H9 (cell line): ENCODE data around the gene ENDOU. TPM values are rescaled to one million over a fixed set of nuclear protein-coding genes. Genes with fewer than 3 reads are reported as not detected.

Experiments used
- DNase-seq: peaks from one replicate; pipeline ENCODE4 v3.0.0-alpha.2; 2017
- H2AFZ ChIP-seq: one replicate; pipeline ENCODE4 v1.6.1; 2013; ENCODE audit warnings: mild to moderate bottlenecking, low read length, control low read depth, moderate library complexity
- H2AK5ac ChIP-seq: 2 replicates; pipeline ENCODE4 v1.6.1; 2013; ENCODE audit warnings: low read length, control low read depth, mixed read lengths; ENCODE audit not compliant: insufficient read length
- H2BK120ac ChIP-seq: one replicate; pipeline ENCODE4 v1.6.1; 2013; ENCODE audit warnings: low read depth, mild to moderate bottlenecking, low read length, control low read depth, inconsistent platforms; ENCODE audit not compliant: poor library complexity, severe bottlenecking
- H2BK12ac ChIP-seq: 2 replicates; pipeline ENCODE4 v1.6.1; 2013; ENCODE audit warnings: low read length, control low read depth, mixed read lengths, low read depth; ENCODE audit not compliant: insufficient read length
- H2BK15ac ChIP-seq: 2 replicates; pipeline ENCODE4 v1.6.1; 2013; ENCODE audit warnings: low read depth, low read length, control low read depth
- H2BK20ac ChIP-seq: one replicate; pipeline ENCODE4 v1.6.1; 2013; ENCODE audit warnings: low read depth, mild to moderate bottlenecking, low read length, control low read depth, inconsistent platforms; ENCODE audit not compliant: poor library complexity, severe bottlenecking
- H2BK5ac ChIP-seq: 2 replicates; pipeline ENCODE4 v1.6.1; 2013; ENCODE audit warnings: low read length, control low read depth, mixed read lengths; ENCODE audit not compliant: insufficient read length
- H3K14ac ChIP-seq: 2 replicates; pipeline ENCODE4 v1.6.1; 2013; ENCODE audit warnings: low read length, control low read depth; ENCODE audit not compliant: insufficient read depth
- H3K18ac ChIP-seq: 2 replicates; pipeline ENCODE4 v1.6.1; 2013; ENCODE audit warnings: low read depth, mild to moderate bottlenecking, mixed read lengths, low read length, control low read depth; ENCODE audit not compliant: insufficient read length
- H3K23ac ChIP-seq: 2 replicates; pipeline ENCODE4 v1.6.1; 2013; ENCODE audit warnings: low read length, control low read depth, mixed read lengths, low read depth; ENCODE audit not compliant: insufficient read length
- H3K23me2 ChIP-seq: 2 replicates; pipeline ENCODE4 v1.6.1; 2013; ENCODE audit warnings: low read depth, mild to moderate bottlenecking, mixed read lengths, low read length, control low read depth; ENCODE audit not compliant: insufficient read length, poor library complexity, severe bottlenecking
- H3K27ac ChIP-seq: 2 replicates; pipeline ENCODE4 v1.5.1; 2013; ENCODE audit warnings: low read length, control low read depth, mixed read lengths, low read depth; ENCODE audit not compliant: insufficient read length
- H3K27me3 ChIP-seq: 2 replicates; pipeline ENCODE4 v1.6.1; 2013; ENCODE audit warnings: low read length, control low read depth, inconsistent platforms; ENCODE audit not compliant: insufficient read depth
- H3K4ac ChIP-seq: 2 replicates; pipeline ENCODE4 v1.6.1; 2013; ENCODE audit warnings: low read depth, mild to moderate bottlenecking, control low read depth, inconsistent platforms, low read length, moderate library complexity
- H3K4me1 ChIP-seq: 2 replicates; pipeline ENCODE4 v1.6.1; 2013; ENCODE audit warnings: low read length, control low read depth, inconsistent platforms; ENCODE audit not compliant: insufficient read depth
- H3K4me2 ChIP-seq: 2 replicates; pipeline ENCODE4 v1.6.1; 2013; ENCODE audit warnings: low read length, control low read depth, mixed read lengths; ENCODE audit not compliant: insufficient read length, insufficient read depth
- H3K56ac ChIP-seq: 2 replicates; pipeline ENCODE4 v1.6.1; 2013; ENCODE audit warnings: low read depth, mild to moderate bottlenecking, mixed read lengths, low read length, control low read depth; ENCODE audit not compliant: insufficient read length
- H3K79me1 ChIP-seq: 2 replicates; pipeline ENCODE4 v1.6.1; 2013; ENCODE audit warnings: low read depth, mild to moderate bottlenecking, moderate library complexity, low read length, control low read depth, inconsistent platforms; ENCODE audit not compliant: insufficient read depth, poor library complexity, severe bottlenecking
- H3K79me2 ChIP-seq: 2 replicates; pipeline ENCODE4 v1.6.1; 2013; ENCODE audit warnings: low read length, control low read depth, inconsistent platforms; ENCODE audit not compliant: insufficient read depth
- H3K9ac ChIP-seq: 2 replicates; pipeline ENCODE4 v1.6.1; 2013; ENCODE audit warnings: low read length, control low read depth, mixed read lengths; ENCODE audit not compliant: insufficient read length; ENCODE audit errors: extremely low read depth
- H3K9me3 ChIP-seq: one replicate; pipeline ENCODE4 v1.6.1; 2013; ENCODE audit warnings: low read depth, low read length, inconsistent platforms; ENCODE audit not compliant: control insufficient read depth
- H3T11ph ChIP-seq: one replicate; pipeline ENCODE4 v1.6.1; 2013; ENCODE audit warnings: mild to moderate bottlenecking, low read length, control low read depth, inconsistent platforms
- H4K20me1 ChIP-seq: one replicate; pipeline ENCODE4 v1.6.1; 2013; ENCODE audit not compliant: control insufficient read depth, insufficient read length, insufficient read depth
- H4K5ac ChIP-seq: 2 replicates; pipeline ENCODE4 v1.6.1; 2013; ENCODE audit warnings: low read depth, mild to moderate bottlenecking, mixed read lengths, low read length, control low read depth; ENCODE audit not compliant: insufficient read length
- H4K8ac ChIP-seq: replicated peaks from 2 replicates; pipeline ENCODE4 v1.6.1; 2013; ENCODE audit warnings: low read length, control low read depth, mixed read lengths, low read depth; ENCODE audit not compliant: insufficient read length
- H4K91ac ChIP-seq: 2 replicates; pipeline ENCODE4 v1.6.1; 2013; ENCODE audit warnings: low read depth, mild to moderate bottlenecking, moderate library complexity, mixed read lengths, low read length, control low read depth; ENCODE audit not compliant: insufficient read length
- H3K27ac Mint-ChIP-seq, 3 experiments: 2 replicates in 2 of 3; 3 replicates in 1 of 3; pipeline ENCODE4 v1.8.0; 2020 to 2021; ENCODE audit warnings: mixed read lengths in 3 of 3, mild to moderate bottlenecking in 1 of 3, moderate library complexity in 1 of 3
- H3K27me3 Mint-ChIP-seq: 2 replicates; pipeline ENCODE4 v1.8.0; 2021; ENCODE audit warnings: low read depth, mild to moderate bottlenecking, moderate library complexity, mixed read lengths
- H3K36me3 Mint-ChIP-seq, 3 experiments: 2 replicates in 2 of 3; 3 replicates in 1 of 3; pipeline ENCODE4 v1.8.0; 2020 to 2021; ENCODE audit warnings: low read depth in 3 of 3, mixed read lengths in 3 of 3; ENCODE audit not compliant: insufficient read depth in 1 of 3
- H3K4me1 Mint-ChIP-seq, 2 experiments: 2 replicates each; pipeline ENCODE4 v1.8.0; 2020; ENCODE audit warnings: mixed read lengths in 2 of 2
- H3K4me3 Mint-ChIP-seq, 2 experiments: 2 replicates in 1 of 2; 3 replicates in 1 of 2; pipeline ENCODE4 v1.8.0; 2020 to 2021; ENCODE audit warnings: mild to moderate bottlenecking in 2 of 2, mixed read lengths in 2 of 2, moderate library complexity in 1 of 2
- H3K9me3 Mint-ChIP-seq, 2 experiments: 2 replicates in 1 of 2; 3 replicates in 1 of 2; pipeline ENCODE4 v1.8.0; 2020; ENCODE audit warnings: mild to moderate bottlenecking in 2 of 2, mixed read lengths in 2 of 2, moderate library complexity in 1 of 2
- WGBS: extraction: QIAGEN DNeasy Blood & Tissue Kit; methylation state at CpG from one replicate; pipeline ENCODE4 v1.1.7; 2013; ENCODE audit warnings: missing lambda C conversion rate, low lambda C conversion rate, mixed read lengths; ENCODE audit not compliant: insufficient read length; ENCODE audit errors: extremely low coverage; 5-methylcytosine and 5-hydroxymethylcytosine counted together
- total RNA-seq: library from RNA; stranded (reverse); gene quantifications from 2 replicates; pipeline ENCODE4 v1.2.1, GENCODE V29; 2021
- TF ChIP-seq, protein P1 (sequence below): fragments of 200-600 bp; sonication (generic); conservative IDR thresholded peaks from 3 replicates; pipeline ENCODE4 v1.8.0; 2021; ENCODE audit warnings: antibody characterized with exemption, mild to moderate bottlenecking

The ENDOU gene
- total RNA-seq, 1 experiment from 2014 or later = not detected

- H3K9me3 ChIP-seq = no peaks in the 10 kb centered on the region
- H2AFZ ChIP-seq = no peak overlapping the region
- no peak overlapping the region for H3K4ac ChIP-seq
- no peak overlapping the region for H2BK12ac ChIP-seq
- Mint-ChIP-seq H3K4me3 (no peak overlapping the region), H3K4me1 (0 out of 4 replicates have a peak, but pooled peaks cover 0 to 2% of the 10 kb centered on the region in 2 experiments), H3K36me3 (peaks cover 10 to 62% (median 60%) of the 10 kb centered on the region in 3 experiments; a peak in 6 of 7 replicates), H3K9me3 (no peaks in the 10 kb centered on the region), H3K27ac (no peak overlapping the region), H3K27me3 (no peaks in the 10 kb centered on the region)
- no peaks in the 10 kb centered on the region for H3K79me2 ChIP-seq
- no peak overlapping the region for H4K5ac ChIP-seq
- no peak overlapping the region for H3K23ac ChIP-seq
- H2BK15ac ChIP-seq = no peak overlapping the region
- no peak for DNase-seq
- H3K23me2 ChIP-seq = no peaks in the 10 kb centered on the region
- no peaks in the 10 kb centered on the region for H3K79me1 ChIP-seq
- H3K56ac ChIP-seq = no peak overlapping the region
- no peak overlapping the region for H2BK5ac ChIP-seq
- no peak overlapping the region for H4K91ac ChIP-seq
- WGBS = no CpG with 5 or more reads among the region's 4 CpGs
- H3K4me2 ChIP-seq = no peak overlapping the region
- H4K8ac ChIP-seq = no peak overlapping the region
- H3K27ac ChIP-seq = no peak overlapping the region
- no peak overlapping the region for H2AK5ac ChIP-seq
- H3T11ph ChIP-seq = no peak overlapping the region
- no peaks in the 10 kb centered on the region for H3K27me3 ChIP-seq
- TF ChIP-seq, protein P1, sequence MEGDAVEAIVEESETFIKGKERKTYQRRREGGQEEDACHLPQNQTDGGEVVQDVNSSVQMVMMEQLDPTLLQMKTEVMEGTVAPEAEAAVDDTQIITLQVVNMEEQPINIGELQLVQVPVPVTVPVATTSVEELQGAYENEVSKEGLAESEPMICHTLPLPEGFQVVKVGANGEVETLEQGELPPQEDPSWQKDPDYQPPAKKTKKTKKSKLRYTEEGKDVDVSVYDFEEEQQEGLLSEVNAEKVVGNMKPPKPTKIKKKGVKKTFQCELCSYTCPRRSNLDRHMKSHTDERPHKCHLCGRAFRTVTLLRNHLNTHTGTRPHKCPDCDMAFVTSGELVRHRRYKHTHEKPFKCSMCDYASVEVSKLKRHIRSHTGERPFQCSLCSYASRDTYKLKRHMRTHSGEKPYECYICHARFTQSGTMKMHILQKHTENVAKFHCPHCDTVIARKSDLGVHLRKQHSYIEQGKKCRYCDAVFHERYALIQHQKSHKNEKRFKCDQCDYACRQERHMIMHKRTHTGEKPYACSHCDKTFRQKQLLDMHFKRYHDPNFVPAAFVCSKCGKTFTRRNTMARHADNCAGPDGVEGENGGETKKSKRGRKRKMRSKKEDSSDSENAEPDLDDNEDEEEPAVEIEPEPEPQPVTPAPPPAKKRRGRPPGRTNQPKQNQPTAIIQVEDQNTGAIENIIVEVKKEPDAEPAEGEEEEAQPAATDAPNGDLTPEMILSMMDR = no peak
- no peaks in the 10 kb centered on the region for H3K4me1 ChIP-seq
- H3K9ac ChIP-seq = no peak overlapping the region
- H3K18ac ChIP-seq = no peak overlapping the region
- H2BK120ac ChIP-seq = no peak overlapping the region
- no peak overlapping the region for H3K14ac ChIP-seq
- no peaks in the 10 kb centered on the region for H4K20me1 ChIP-seq
- H2BK20ac ChIP-seq = no peak overlapping the region
Measured at GRCh38 chr12:47698055-47698454, 27.2 kb downstream of the ENDOU start.
